ENCODE results near the gene OR3A2. TPM values are rescaled to one million over a fixed set of nuclear protein-coding genes. Genes with fewer than 3 reads are reported as not detected.
"Not testable (repeated sequence)": the region's sequence is repeated elsewhere in the genome, so short reads cannot be mapped to it uniquely, and the experiment has no call there.

The OR3A2 gene
- total RNA-seq, 2 experiments from 2014 or later: 1.3 to 1.5 TPM

DNA sequence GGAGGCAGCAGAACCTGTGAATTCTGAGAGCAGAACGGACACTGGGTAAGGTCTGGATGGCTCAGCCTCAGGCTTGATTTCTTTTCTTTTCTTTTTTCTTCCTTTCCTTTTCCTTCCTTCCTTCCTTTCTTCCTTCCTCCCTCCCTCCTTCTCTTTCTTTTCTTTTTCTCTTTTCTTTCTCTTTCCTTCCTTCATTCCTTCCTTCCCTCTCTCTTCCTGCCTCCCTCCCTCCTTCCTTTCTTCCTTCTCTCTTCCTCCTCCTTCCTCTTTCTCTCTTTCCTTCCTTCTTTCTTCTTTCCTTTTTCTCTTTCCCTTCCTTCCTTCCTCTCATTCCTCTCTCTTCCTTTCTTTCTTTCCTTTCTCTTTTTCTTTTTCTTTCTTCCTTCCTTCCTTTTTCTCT is 125.9 kb downstream of the OR3A2 start:
- H3K4me1 Mint-ChIP-seq: no peaks in the 10 kb centered on the region
- no peak for DNase-seq
- peaks cover 4% of the 10 kb centered on the region for H3K27me3 Mint-ChIP-seq
- no peaks in the 10 kb centered on the region for H3K36me3 Mint-ChIP-seq (ENCODE audit: low read depth)
- ChIA-PET CTCF (no interaction called here), POLR2A (no interaction called here)
- H3K4me3 Mint-ChIP-seq: no peak overlapping the region
- no peaks in the 10 kb centered on the region for H3K9me3 Mint-ChIP-seq
- no peak overlapping the region for H3K27ac Mint-ChIP-seq

- DNase-seq: no peak
- POLR2A ChIA-PET: no interaction called here
- no peaks in the 10 kb centered on the region for H3K4me1 Mint-ChIP-seq
- CTCF ChIA-PET: interaction anchor here (0.7 kb wide), 1 partner anchor 373 kb away, joined by 6 read pairs; no protein-coding TSS in a partner anchor
- no peaks in the 10 kb centered on the region for H3K9me3 Mint-ChIP-seq
- no peak overlapping the region for H3K27ac Mint-ChIP-seq
- no peaks in the 10 kb centered on the region for H3K36me3 Mint-ChIP-seq (ENCODE audit: low read depth)
- H3K27me3 Mint-ChIP-seq: no peaks in the 10 kb centered on the region
- H3K4me3 Mint-ChIP-seq: no peak overlapping the region
These were observed 129.5 kb downstream of the OR3A2 start for GRCh38 chr17:3256575-3256974.

DNA sequence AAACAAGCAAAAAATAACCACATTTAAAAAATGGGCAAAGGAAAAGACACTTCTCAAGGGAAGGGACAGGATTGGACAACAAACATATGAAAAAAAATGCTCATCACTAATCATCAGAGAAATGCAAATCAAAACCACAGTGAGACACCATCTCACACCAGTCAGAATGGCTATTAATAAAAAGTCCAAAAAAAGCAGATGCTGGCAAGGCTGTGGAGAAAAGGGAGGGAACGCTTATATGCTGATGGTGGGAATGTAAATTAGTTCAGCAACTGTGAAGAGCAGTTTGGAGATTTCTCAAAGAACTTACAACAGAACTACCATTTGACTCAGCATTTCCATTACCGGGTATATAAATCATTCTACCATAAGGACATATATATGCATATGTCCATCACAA is 137.1 kb downstream of the OR3A2 start:
- H3K27me3 Mint-ChIP-seq; DNase-seq; H3K4me3 Mint-ChIP-seq; CTCF ChIA-PET; H3K27ac Mint-ChIP-seq; POLR2A ChIA-PET; H3K9me3 Mint-ChIP-seq; H3K36me3 Mint-ChIP-seq (ENCODE audit: low read depth); H3K4me1 Mint-ChIP-seq: not testable (repeated sequence)

DNA sequence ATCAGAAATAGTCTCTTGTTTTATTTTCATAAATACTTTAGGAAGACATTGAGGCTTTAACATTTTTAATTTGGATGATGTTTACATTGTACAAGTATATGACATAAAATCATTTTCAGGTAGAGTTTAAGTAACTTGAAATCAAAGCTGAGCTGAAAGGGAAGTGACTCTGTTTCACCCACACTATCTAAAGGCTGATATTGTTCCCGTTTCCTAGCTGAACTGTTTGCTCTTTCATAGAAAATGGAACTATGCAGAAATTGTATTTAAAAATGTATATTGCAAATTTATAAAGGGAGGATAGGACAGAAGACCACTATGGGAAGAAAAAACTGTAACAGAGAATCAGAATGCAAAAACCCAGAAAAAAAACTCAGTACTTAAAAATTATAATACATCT is 141.3 kb downstream of the OR3A2 start:
- H3K36me3 Mint-ChIP-seq (ENCODE audit: low read depth); H3K27me3 Mint-ChIP-seq; H3K9me3 Mint-ChIP-seq; H3K4me3 Mint-ChIP-seq; CTCF ChIA-PET; H3K4me1 Mint-ChIP-seq; H3K27ac Mint-ChIP-seq; DNase-seq; POLR2A ChIA-PET: not testable (repeated sequence)

DNA sequence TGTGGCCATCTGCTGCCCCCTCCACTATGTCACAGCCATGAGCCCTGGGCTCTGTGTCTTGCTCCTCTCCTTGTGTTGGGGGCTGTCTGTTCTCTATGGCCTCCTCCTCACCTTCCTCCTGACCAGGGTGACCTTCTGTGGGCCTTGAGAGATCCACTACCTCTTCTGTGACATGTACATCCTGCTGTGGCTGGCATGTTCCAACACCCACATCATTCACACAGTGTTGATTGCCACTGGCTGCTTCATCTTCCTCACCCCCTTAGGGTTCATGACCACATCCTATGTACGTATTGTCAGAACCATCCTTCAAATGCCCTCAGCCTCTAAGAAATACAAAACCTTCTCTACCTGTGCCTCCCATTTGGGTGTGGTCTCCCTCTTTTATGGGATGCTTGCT is 145.1 kb downstream of the OR3A2 start:
- H3K27ac Mint-ChIP-seq; POLR2A ChIA-PET; DNase-seq; H3K9me3 Mint-ChIP-seq; H3K4me1 Mint-ChIP-seq; H3K4me3 Mint-ChIP-seq; H3K36me3 Mint-ChIP-seq (ENCODE audit: low read depth); H3K27me3 Mint-ChIP-seq; CTCF ChIA-PET: not testable (repeated sequence)

DNA sequence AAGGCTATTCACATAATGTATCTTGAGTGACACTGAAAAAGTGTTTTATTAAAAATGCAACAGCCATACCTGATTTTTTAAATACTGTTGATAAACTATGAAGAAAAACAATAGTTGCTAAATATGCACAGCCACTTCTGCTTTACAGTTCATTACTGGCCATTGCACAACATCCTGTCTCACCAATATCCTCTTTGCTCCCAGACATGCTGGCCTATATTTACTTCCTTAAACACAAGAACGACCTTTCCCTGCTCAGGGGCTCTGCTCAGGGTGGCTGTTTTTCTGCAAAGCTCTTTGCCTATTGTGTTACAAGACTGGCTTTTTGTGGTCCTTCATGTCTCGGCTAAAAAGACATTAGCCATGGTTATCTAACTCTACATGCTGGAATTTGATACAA is 147.4 kb downstream of the OR3A2 start:
- H3K4me1 Mint-ChIP-seq; H3K4me3 Mint-ChIP-seq; POLR2A ChIA-PET; DNase-seq; H3K27ac Mint-ChIP-seq; H3K27me3 Mint-ChIP-seq; H3K9me3 Mint-ChIP-seq; CTCF ChIA-PET; H3K36me3 Mint-ChIP-seq (ENCODE audit: low read depth): not testable (repeated sequence)

GRCh38 chr17:3232300-3232699 is 153.8 kb downstream of the OR3A2 start:
- CTCF ChIA-PET; H3K27me3 Mint-ChIP-seq; DNase-seq; H3K27ac Mint-ChIP-seq; H3K36me3 Mint-ChIP-seq (ENCODE audit: low read depth); POLR2A ChIA-PET; H3K9me3 Mint-ChIP-seq; H3K4me1 Mint-ChIP-seq; H3K4me3 Mint-ChIP-seq: not testable (repeated sequence)

Other genes starting within 250 kb of the OR3A2 start
- gene OR1A2, start 188.8 kb downstream of the OR3A2 start, total RNA-seq: not detected
- under 1 TPM in 1 of 2 experiments, not detected in 1; 0.05 TPM for gene OR1A1, start 178.6 kb downstream of the OR3A2 start, total RNA-seq
- gene OR3A1, start 87.9 kb downstream of the OR3A2 start, total RNA-seq: under 1 TPM in 1 of 2 experiments, not detected in 1; 0.40 TPM
- not detected for gene OR1E1, start 12.1 kb upstream of the OR3A2 start, total RNA-seq
- gene OR3A3, start 25.1 kb upstream of the OR3A2 start, total RNA-seq: not detected
- gene OR1E2, start 47.5 kb upstream of the OR3A2 start, total RNA-seq: not detected
- not detected for gene SPATA22, start 85.5 kb upstream of the OR3A2 start, total RNA-seq
- gene ASPA, start 89.7 kb upstream of the OR3A2 start, total RNA-seq: not detected
- under 1 TPM; 0.13 to 0.43 TPM for gene TRPV3, start 171.5 kb upstream of the OR3A2 start, total RNA-seq
- 1 to 10 TPM; 3.8 to 5.1 TPM for gene TRPV1, start 223.1 kb upstream of the OR3A2 start, total RNA-seq
- 10 to 100 TPM; 10.4 TPM for gene SHPK, start 249.9 kb upstream of the OR3A2 start, total RNA-seq

Data from activated CD4-positive, alpha-beta memory T cell treated with anti-CD3 and anti-CD28 coated beads, Interleukin-2, amount 10 ng/mL, durations not matched to agents 7 days and 5 days (primary cell).